PC-3 (cell line): ENCODE results near the gene KCNK2.

Source experiments
- CTCF ChIP-seq: fragments of 300-600 bp; sonication (generic); conservative IDR thresholded peaks from 2 replicates; pipeline ENCODE4 v1.5.1; 2017; ENCODE audit warnings: antibody characterized with exemption, low read depth, mild to moderate bottlenecking, low read length
- EZH2 ChIP-seq: fragments of 300-600 bp; sonication (generic); IDR thresholded peaks from one replicate; pipeline ENCODE4 v1.6.1; 2017; ENCODE audit warnings: antibody characterized with exemption, mild to moderate bottlenecking, low read length; ENCODE audit not compliant: unreplicated experiment
- EZH2phosphoT487 ChIP-seq: fragments of 300-600 bp; sonication (generic); IDR thresholded peaks from 2 replicates; pipeline ENCODE4 v1.6.1; 2018; ENCODE audit warnings: mild to moderate bottlenecking, antibody characterized with exemption, low read length, borderline replicate concordance

DNA sequence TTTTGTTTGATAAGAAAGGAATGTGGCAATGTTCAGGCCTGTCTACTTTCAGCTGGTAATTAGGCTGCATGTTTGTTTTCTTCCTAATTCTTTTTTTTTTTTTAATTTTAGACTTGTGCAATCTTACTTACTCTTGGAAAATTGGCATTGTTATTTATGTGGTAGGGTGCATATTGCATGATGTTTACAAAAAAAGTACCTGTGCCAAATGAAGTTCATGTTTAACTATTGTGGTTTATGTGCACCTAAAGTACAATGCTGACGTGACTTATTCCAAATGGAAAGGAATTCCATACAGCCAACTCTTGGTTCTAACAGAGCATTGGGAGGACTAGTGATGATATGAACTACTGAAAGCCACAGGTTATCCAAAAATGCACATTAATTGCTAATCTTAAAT, 51.0 kb downstream of the KCNK2 start:
- TF ChIP-seq EZH2phosphoT487: no peak
- TF ChIP-seq CTCF: no peak
- TF ChIP-seq EZH2: no peak
